ENCODE results near the gene SCYL2.

SCYL2 gene

GRCh38 chr12:100345020-100345767, 78.2 kb downstream of the SCYL2 start:
- Histone ChIP-seq H3K9me3 (ENCODE audit: control insufficient read depth, insufficient read depth, low read length) (no peaks in the 10 kb centered on the region), H3K36me3 (ENCODE audit: control insufficient read depth, insufficient read depth, low read length) (no peaks in the 10 kb centered on the region), H3K4me3 (ENCODE audit: low read length) (no peak overlapping the region), H3K4me1 (ENCODE audit: control insufficient read depth, insufficient read depth, low read length) (no peaks in the 10 kb centered on the region), H3K27me3 (ENCODE audit: control insufficient read depth, insufficient read depth, low read length) (no peaks in the 10 kb centered on the region), H3K27ac (ENCODE audit: low read length) (no peak overlapping the region)
- WGBS (ENCODE audit: insufficient coverage, insufficient read length): no CpG with 5 or more reads among the region's 1 CpG
- no peak for DNase-seq (ENCODE audit: low read depth, low spot score)

- Histone ChIP-seq H3K9me3 (ENCODE audit: control insufficient read depth, insufficient read depth, low read length) (no peaks in the 10 kb centered on the region), H3K4me3 (ENCODE audit: low read length) (no peak overlapping the region), H3K4me1 (ENCODE audit: control insufficient read depth, insufficient read depth, low read length) (no peaks in the 10 kb centered on the region), H3K27ac (ENCODE audit: low read length) (no peak overlapping the region), H3K36me3 (ENCODE audit: control insufficient read depth, insufficient read depth, low read length) (no peaks in the 10 kb centered on the region), H3K27me3 (ENCODE audit: control insufficient read depth, insufficient read depth, low read length) (no peaks in the 10 kb centered on the region)
- DNase-seq (ENCODE audit: low read depth, low spot score): no peak
- no CpG with 5 or more reads among the region's 3 CpGs for WGBS (ENCODE audit: insufficient coverage, insufficient read length)
Observed at GRCh38 chr12:100346660-100347059, 79.7 kb downstream of the SCYL2 start.

GRCh38 chr12:100348657-100349454, 81.9 kb downstream of the SCYL2 start:
- Histone ChIP-seq H3K27ac (ENCODE audit: low read length) (no peak overlapping the region), H3K4me1 (ENCODE audit: control insufficient read depth, insufficient read depth, low read length) (no peaks in the 10 kb centered on the region), H3K4me3 (ENCODE audit: low read length) (no peak overlapping the region), H3K27me3 (ENCODE audit: control insufficient read depth, insufficient read depth, low read length) (no peaks in the 10 kb centered on the region), H3K36me3 (ENCODE audit: control insufficient read depth, insufficient read depth, low read length) (no peaks in the 10 kb centered on the region), H3K9me3 (ENCODE audit: control insufficient read depth, insufficient read depth, low read length) (no peaks in the 10 kb centered on the region)
- no CpG with 5 or more reads among the region's 7 CpGs for WGBS (ENCODE audit: insufficient coverage, insufficient read length)
- no peak for DNase-seq (ENCODE audit: low read depth, low spot score)

GRCh38 chr12:100356644-100357223, 89.8 kb downstream of the SCYL2 start, which contains the start of gene SLC17A8:
Gene SLC17A8, plus strand, starts transcription at chr12:100357074. Its CDS starts 318 bp downstream, at chr12:100357392.
- no peak within 1 kb of the TSS for H3K4me3 ChIP-seq (ENCODE audit: low read length)
- no peak for DNase-seq (ENCODE audit: low read depth, low spot score)
- H3K27me3 ChIP-seq (ENCODE audit: control insufficient read depth, insufficient read depth, low read length): no peaks in the 10 kb centered on the region
- peaks cover 3% of the 10 kb centered on the region; the same call in 1 of the 2 replicates for H3K4me1 ChIP-seq (ENCODE audit: control insufficient read depth, insufficient read depth, low read length)
- WGBS (ENCODE audit: insufficient coverage, insufficient read length): no CpG with 5 or more reads among the region's 13 CpGs
- H3K36me3 ChIP-seq (ENCODE audit: control insufficient read depth, insufficient read depth, low read length): no peaks in the 10 kb centered on the region
- H3K9me3 ChIP-seq (ENCODE audit: control insufficient read depth, insufficient read depth, low read length): no peaks in the 10 kb centered on the region
- H3K27ac ChIP-seq (ENCODE audit: low read length): no peak within 1 kb of the TSS

- H3K4me3 ChIP-seq (ENCODE audit: low read length): no peak overlapping the region
- WGBS (ENCODE audit: insufficient coverage, insufficient read length): no CpG with 5 or more reads among the region's 3 CpGs
- H3K27ac ChIP-seq (ENCODE audit: low read length): no peak overlapping the region
- H3K36me3 ChIP-seq (ENCODE audit: control insufficient read depth, insufficient read depth, low read length): no peaks in the 10 kb centered on the region
- no peak for DNase-seq (ENCODE audit: low read depth, low spot score)
- H3K4me1 ChIP-seq (ENCODE audit: control insufficient read depth, insufficient read depth, low read length): peaks cover 3% of the 10 kb centered on the region; the same call in 1 of the 2 replicates
- H3K9me3 ChIP-seq (ENCODE audit: control insufficient read depth, insufficient read depth, low read length): no peaks in the 10 kb centered on the region
- H3K27me3 ChIP-seq (ENCODE audit: control insufficient read depth, insufficient read depth, low read length): no peaks in the 10 kb centered on the region
Observed at GRCh38 chr12:100359248-100359647, 92.3 kb downstream of the SCYL2 start.

- WGBS (ENCODE audit: insufficient coverage, insufficient read length): no CpG with 5 or more reads among the region's 2 CpGs
- Histone ChIP-seq H3K4me3 (ENCODE audit: low read length) (no peak overlapping the region), H3K4me1 (ENCODE audit: control insufficient read depth, insufficient read depth, low read length) (peaks cover 3% of the 10 kb centered on the region; the same call in 1 of the 2 replicates), H3K9me3 (ENCODE audit: control insufficient read depth, insufficient read depth, low read length) (no peaks in the 10 kb centered on the region), H3K27ac (ENCODE audit: low read length) (no peak overlapping the region), H3K36me3 (ENCODE audit: control insufficient read depth, insufficient read depth, low read length) (no peaks in the 10 kb centered on the region), H3K27me3 (ENCODE audit: control insufficient read depth, insufficient read depth, low read length) (no peaks in the 10 kb centered on the region)
- DNase-seq (ENCODE audit: low read depth, low spot score): no peak
Observed at GRCh38 chr12:100359822-100360221, 92.8 kb downstream of the SCYL2 start.

- H3K36me3 ChIP-seq (ENCODE audit: control insufficient read depth, insufficient read depth, low read length): no peaks in the 10 kb centered on the region
- no peak overlapping the region for H3K27ac ChIP-seq (ENCODE audit: low read length)
- no peaks in the 10 kb centered on the region for H3K27me3 ChIP-seq (ENCODE audit: control insufficient read depth, insufficient read depth, low read length)
- no peak overlapping the region for H3K4me3 ChIP-seq (ENCODE audit: low read length)
- DNase-seq (ENCODE audit: low read depth, low spot score): no peak
- peaks cover 3% of the 10 kb centered on the region; the same call in 1 of the 2 replicates for H3K4me1 ChIP-seq (ENCODE audit: control insufficient read depth, insufficient read depth, low read length)
- no peaks in the 10 kb centered on the region for H3K9me3 ChIP-seq (ENCODE audit: control insufficient read depth, insufficient read depth, low read length)
Observed at GRCh38 chr12:100360450-100360849, 93.5 kb downstream of the SCYL2 start.

GRCh38 chr12:100364324-100364723, 97.3 kb downstream of the SCYL2 start:
- Histone ChIP-seq H3K27me3 (ENCODE audit: control insufficient read depth, insufficient read depth, low read length) (no peaks in the 10 kb centered on the region), H3K36me3 (ENCODE audit: control insufficient read depth, insufficient read depth, low read length) (no peaks in the 10 kb centered on the region), H3K4me1 (ENCODE audit: control insufficient read depth, insufficient read depth, low read length) (no peaks in the 10 kb centered on the region), H3K4me3 (ENCODE audit: low read length) (no peak overlapping the region), H3K27ac (ENCODE audit: low read length) (no peak overlapping the region), H3K9me3 (ENCODE audit: control insufficient read depth, insufficient read depth, low read length) (no peaks in the 10 kb centered on the region)
- DNase-seq (ENCODE audit: low read depth, low spot score): no peak
- WGBS (ENCODE audit: insufficient coverage, insufficient read length): no CpG with 5 or more reads among the region's 4 CpGs

GRCh38 chr12:100365411-100365810, 98.4 kb downstream of the SCYL2 start:
- no CpG with 5 or more reads among the region's 2 CpGs for WGBS (ENCODE audit: insufficient coverage, insufficient read length)
- Histone ChIP-seq H3K4me3 (ENCODE audit: low read length) (no peak overlapping the region), H3K27ac (ENCODE audit: low read length) (no peak overlapping the region), H3K9me3 (ENCODE audit: control insufficient read depth, insufficient read depth, low read length) (no peaks in the 10 kb centered on the region), H3K27me3 (ENCODE audit: control insufficient read depth, insufficient read depth, low read length) (no peaks in the 10 kb centered on the region), H3K4me1 (ENCODE audit: control insufficient read depth, insufficient read depth, low read length) (no peaks in the 10 kb centered on the region), H3K36me3 (ENCODE audit: control insufficient read depth, insufficient read depth, low read length) (no peaks in the 10 kb centered on the region)
- no peak for DNase-seq (ENCODE audit: low read depth, low spot score)

- H3K36me3 ChIP-seq (ENCODE audit: control insufficient read depth, insufficient read depth, low read length): no peaks in the 10 kb centered on the region
- no peaks in the 10 kb centered on the region for H3K27me3 ChIP-seq (ENCODE audit: control insufficient read depth, insufficient read depth, low read length)
- H3K4me3 ChIP-seq (ENCODE audit: low read length): no peak overlapping the region
- no peaks in the 10 kb centered on the region for H3K9me3 ChIP-seq (ENCODE audit: control insufficient read depth, insufficient read depth, low read length)
- no peak overlapping the region for H3K27ac ChIP-seq (ENCODE audit: low read length)
- no peak for DNase-seq (ENCODE audit: low read depth, low spot score)
- H3K4me1 ChIP-seq (ENCODE audit: control insufficient read depth, insufficient read depth, low read length): peaks cover 1% of the 10 kb centered on the region; the same call in 1 of the 2 replicates
- WGBS (ENCODE audit: insufficient coverage, insufficient read length): no CpG with 5 or more reads among the region's 1 CpG
Observed at GRCh38 chr12:100368066-100368465, 101.1 kb downstream of the SCYL2 start.
